DOHH2 (cell line): ENCODE data around the gene SLC19A2.

Experiments used
- H3F3A ChIP-seq: fragments of 200-600 bp; sonication (generic), shearing (Covaris generic); 2 replicates; pipeline ENCODE4 v1.6.0; 2016; ENCODE audit warnings: antibody characterized with exemption, mild to moderate bottlenecking; ENCODE audit not compliant: control insufficient read depth, insufficient read depth
- H3K27ac ChIP-seq: fragments of 200-600 bp; sonication (generic); 2 replicates; pipeline ENCODE4 v1.5.1; 2014; ENCODE audit warnings: low read depth, mild to moderate bottlenecking, low read length, moderate library complexity
- H3K27me3 ChIP-seq: fragments of 200-600 bp; sonication (generic); 2 replicates; pipeline ENCODE4 v1.6.1; 2014; ENCODE audit warnings: mild to moderate bottlenecking, low read length, mixed read lengths; ENCODE audit not compliant: control insufficient read depth
- H3K36me3 ChIP-seq: fragments of 200-600 bp; sonication (generic); 2 replicates; pipeline ENCODE4 v1.6.1; 2014; ENCODE audit warnings: mild to moderate bottlenecking, low read length, moderate library complexity, mixed read lengths; ENCODE audit not compliant: control insufficient read depth
- H3K4me1 ChIP-seq: fragments of 200-600 bp; sonication (generic); 2 replicates; pipeline ENCODE4 v1.6.1; 2014; ENCODE audit warnings: mild to moderate bottlenecking, low read length, mixed read lengths; ENCODE audit not compliant: control insufficient read depth
- H3K4me2 ChIP-seq: fragments of 200-600 bp; sonication (generic); 2 replicates; pipeline ENCODE4 v1.6.0; 2014; ENCODE audit warnings: mild to moderate bottlenecking, low read length, moderate library complexity
- H3K4me3 ChIP-seq: fragments of 200-600 bp; sonication (generic); 2 replicates; pipeline ENCODE4 v1.5.1; 2014; ENCODE audit warnings: mild to moderate bottlenecking, low read length, mixed read lengths
- H3K79me2 ChIP-seq: fragments of 200-600 bp; sonication (generic); 2 replicates; pipeline ENCODE4 v1.6.1; 2014; ENCODE audit warnings: mild to moderate bottlenecking, low read length, mixed read lengths; ENCODE audit not compliant: control insufficient read depth
- H3K9me2 ChIP-seq: fragments of 200-600 bp; sonication (generic); replicated peaks from 2 replicates; pipeline ENCODE4 v1.6.1; 2014; ENCODE audit warnings: mild to moderate bottlenecking, low read length, mixed read lengths; ENCODE audit not compliant: control insufficient read depth
- H3K9me3 ChIP-seq: fragments of 200-600 bp; sonication (generic); 2 replicates; pipeline ENCODE4 v1.6.1; 2014; ENCODE audit warnings: antibody characterized with exemption, low read length, mixed read lengths; ENCODE audit not compliant: control insufficient read depth, insufficient read depth
- H4K20me1 ChIP-seq: fragments of 200-600 bp; sonication (generic); 2 replicates; pipeline ENCODE4 v1.6.0; 2014; ENCODE audit warnings: low read depth, mild to moderate bottlenecking, antibody characterized with exemption, low read length, moderate library complexity; ENCODE audit not compliant: control insufficient read depth, insufficient read depth
- EZH2phosphoT487 ChIP-seq: fragments of 200-600 bp; sonication (generic); IDR thresholded peaks from 2 replicates; pipeline ENCODE4 v1.6.1; 2017; ENCODE audit warnings: borderline replicate concordance, mild to moderate bottlenecking, antibody characterized with exemption, low read length, moderate library complexity, mixed read lengths
- TF ChIP-seq, protein P1 (sequence below): fragments of 200-600 bp; sonication (generic); IDR thresholded peaks from one replicate; pipeline ENCODE4 v1.5.1; 2014; ENCODE audit warnings: antibody characterized with exemption, mild to moderate bottlenecking, low read depth, low read length; ENCODE audit not compliant: poor library complexity, severe bottlenecking

Gene SLC19A2

DNA sequence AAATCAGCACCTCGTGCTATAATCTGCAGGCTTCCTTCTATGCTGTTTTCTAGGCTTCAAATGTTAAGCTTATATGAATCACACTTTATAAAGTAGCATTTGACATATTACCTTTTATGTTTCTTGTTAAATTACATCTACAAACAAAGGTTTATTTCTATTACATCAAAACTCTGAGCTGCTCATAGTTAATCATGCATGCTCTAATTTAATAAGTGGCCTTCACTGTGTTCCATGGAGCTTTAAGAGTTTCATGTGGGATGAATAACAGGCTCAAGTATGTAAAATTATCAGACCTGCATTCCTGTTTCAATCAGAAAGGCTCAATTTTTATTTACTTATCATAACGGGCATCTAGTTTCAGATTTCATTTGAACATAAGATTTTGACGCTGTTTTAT is 13.0 kb downstream of the SLC19A2 start:
- TF ChIP-seq, protein P1, sequence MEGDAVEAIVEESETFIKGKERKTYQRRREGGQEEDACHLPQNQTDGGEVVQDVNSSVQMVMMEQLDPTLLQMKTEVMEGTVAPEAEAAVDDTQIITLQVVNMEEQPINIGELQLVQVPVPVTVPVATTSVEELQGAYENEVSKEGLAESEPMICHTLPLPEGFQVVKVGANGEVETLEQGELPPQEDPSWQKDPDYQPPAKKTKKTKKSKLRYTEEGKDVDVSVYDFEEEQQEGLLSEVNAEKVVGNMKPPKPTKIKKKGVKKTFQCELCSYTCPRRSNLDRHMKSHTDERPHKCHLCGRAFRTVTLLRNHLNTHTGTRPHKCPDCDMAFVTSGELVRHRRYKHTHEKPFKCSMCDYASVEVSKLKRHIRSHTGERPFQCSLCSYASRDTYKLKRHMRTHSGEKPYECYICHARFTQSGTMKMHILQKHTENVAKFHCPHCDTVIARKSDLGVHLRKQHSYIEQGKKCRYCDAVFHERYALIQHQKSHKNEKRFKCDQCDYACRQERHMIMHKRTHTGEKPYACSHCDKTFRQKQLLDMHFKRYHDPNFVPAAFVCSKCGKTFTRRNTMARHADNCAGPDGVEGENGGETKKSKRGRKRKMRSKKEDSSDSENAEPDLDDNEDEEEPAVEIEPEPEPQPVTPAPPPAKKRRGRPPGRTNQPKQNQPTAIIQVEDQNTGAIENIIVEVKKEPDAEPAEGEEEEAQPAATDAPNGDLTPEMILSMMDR, result no peak
- TF ChIP-seq EZH2phosphoT487, result no peak
- Histone ChIP-seq H4K20me1 (no peaks in the 10 kb centered on the region), H3K4me1 (no peaks in the 10 kb centered on the region), H3K4me3 (no peak overlapping the region), H3K27me3 (no peaks in the 10 kb centered on the region), H3K27ac (no peak overlapping the region), H3K79me2 (no peaks in the 10 kb centered on the region), H3K9me3 (no peaks in the 10 kb centered on the region), H3K4me2 (no peak overlapping the region), H3F3A (no peaks in the 10 kb centered on the region), H3K9me2 (no peaks in the 10 kb centered on the region), H3K36me3 (peaks cover 8% of the 10 kb centered on the region)

DNA sequence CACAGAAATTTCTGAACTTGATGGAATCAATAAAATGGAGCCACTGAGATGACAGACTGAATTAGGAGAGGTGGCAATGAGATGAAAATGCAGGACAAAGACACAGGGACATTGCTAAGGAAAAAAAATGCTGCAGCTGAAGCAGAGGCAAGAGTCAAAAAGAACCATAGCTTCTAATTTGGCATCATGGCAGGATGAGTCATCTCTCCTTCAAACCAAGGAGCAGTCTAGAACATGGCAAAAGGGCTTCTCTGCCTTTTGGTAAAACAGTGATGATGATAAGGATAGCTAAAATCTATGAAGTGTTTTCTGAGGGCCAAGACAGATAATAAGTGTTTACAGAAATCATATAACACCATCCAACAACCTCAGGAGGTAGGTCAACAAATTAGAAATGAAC is 16.8 kb downstream of the SLC19A2 start:
- Histone ChIP-seq H3F3A (no peaks in the 10 kb centered on the region), H3K4me2 (no peak overlapping the region), H3K36me3 (peaks cover 10% of the 10 kb centered on the region)

DNA sequence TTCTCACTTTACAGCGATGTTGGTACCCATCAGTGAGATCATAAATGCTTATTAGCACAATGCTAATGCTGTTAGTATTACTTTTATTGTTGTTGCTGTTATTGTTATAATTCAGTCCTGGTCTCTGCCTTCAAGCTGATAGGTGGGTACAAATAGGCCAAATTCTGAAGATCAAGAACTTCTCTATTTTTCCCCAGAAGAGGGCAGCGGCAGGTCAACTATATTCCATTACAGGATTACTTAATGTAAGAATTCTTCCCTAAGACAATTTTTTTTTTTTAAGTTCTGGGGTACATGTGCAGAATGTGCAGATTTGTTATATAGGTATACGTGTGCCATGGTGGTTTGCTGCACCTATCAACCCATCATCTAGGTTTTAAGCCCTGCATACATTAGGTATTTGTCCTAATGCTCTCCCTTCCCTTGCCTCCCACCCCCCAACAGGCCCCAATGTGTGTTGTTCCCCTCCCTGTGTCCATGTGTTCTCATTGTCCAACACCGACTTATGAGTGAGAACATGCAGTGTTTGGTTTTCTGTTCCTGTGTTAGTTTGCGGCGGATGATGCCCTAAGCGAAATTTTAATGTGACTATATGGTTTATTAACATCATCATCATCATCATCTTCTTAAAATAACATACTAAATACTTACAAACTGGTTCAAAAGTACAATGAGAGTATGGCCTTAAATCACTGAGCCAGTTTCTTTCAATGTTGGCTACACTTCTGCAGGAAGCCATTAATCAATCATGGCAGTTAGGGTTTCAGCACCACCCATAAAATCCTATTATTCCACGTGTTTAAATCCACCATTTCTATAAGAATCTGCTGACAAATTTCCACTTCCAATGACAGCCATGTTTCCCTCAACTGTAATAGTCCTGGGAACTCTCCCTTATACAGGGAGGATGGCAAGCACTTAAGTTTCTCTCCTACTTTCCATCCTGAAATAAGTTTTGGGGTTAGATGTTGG is 19.2 kb downstream of the SLC19A2 start:
- no peak overlapping the region for H3K4me2 ChIP-seq
- H3K36me3 ChIP-seq, result peaks cover 10% of the 10 kb centered on the region
- no peaks in the 10 kb centered on the region for H3K9me2 ChIP-seq
- H3K27me3 ChIP-seq, result no peaks in the 10 kb centered on the region
- 0 out of 2 replicates have a peak, but pooled peaks cover 3% of the 10 kb centered on the region for H4K20me1 ChIP-seq
- H3K9me3 ChIP-seq, result no peaks in the 10 kb centered on the region
- TF ChIP-seq, protein P1, result peak; percentile 52
- no peak for TF ChIP-seq EZH2phosphoT487
- no peaks in the 10 kb centered on the region for H3K4me1 ChIP-seq
- no peaks in the 10 kb centered on the region for H3K79me2 ChIP-seq
- H3K27ac ChIP-seq, result no peak overlapping the region
- no peak overlapping the region for H3K4me3 ChIP-seq
- no peaks in the 10 kb centered on the region for H3F3A ChIP-seq

More for the DNA sequence above, 16.8 kb downstream of the SLC19A2 start:
- no peak overlapping the region for H3K4me3 ChIP-seq
- H4K20me1 ChIP-seq, result 0 out of 2 replicates have a peak, but pooled peaks cover 3% of the 10 kb centered on the region
- no peaks in the 10 kb centered on the region for H3K79me2 ChIP-seq
- no peaks in the 10 kb centered on the region for H3K4me1 ChIP-seq
- no peaks in the 10 kb centered on the region for H3K9me3 ChIP-seq
- no peaks in the 10 kb centered on the region for H3K27me3 ChIP-seq
- H3K9me2 ChIP-seq, result no peaks in the 10 kb centered on the region
- TF ChIP-seq, protein P1, result no peak
- TF ChIP-seq EZH2phosphoT487, result no peak
- no peak overlapping the region for H3K27ac ChIP-seq
